HepG2 (cell line): Measurements from ENCODE around the gene PHF10. TPM values are rescaled to one million over a fixed set of nuclear protein-coding genes. Genes with fewer than 3 reads are reported as not detected.

Experiments used
- ARNT2 ChIP-seq: sonication (generic); formaldehyde crosslinking; IDR thresholded peaks from 2 replicates; pipeline ENCODE4 v1.8.0; 2022; ENCODE audit warnings: mild to moderate bottlenecking, low read depth, missing genetic modification reagents, moderate library complexity
- BRCA1 ChIP-seq: sonication (generic); formaldehyde crosslinking; IDR thresholded peaks from 2 replicates; pipeline ENCODE4 v1.4.0; 2020; ENCODE audit warnings: missing genetic modification reagents
- DMAP1 ChIP-seq: IDR thresholded peaks from 2 replicates; pipeline ENCODE4 v1.6.1; 2016
- E2F1 ChIP-seq: sonication (generic); formaldehyde crosslinking; IDR thresholded peaks from 2 replicates; pipeline ENCODE4 v1.5.0; 2020; ENCODE audit warnings: missing genetic modification reagents
- HNRNPUL1 ChIP-seq: fragments of 200-400 bp; formaldehyde crosslinking; IDR thresholded peaks from 2 replicates; pipeline ENCODE4 v1.6.1; 2017; ENCODE audit warnings: low read depth, mild to moderate bottlenecking, low read length, moderate library complexity
- HOXA9 ChIP-seq: sonication (generic); formaldehyde crosslinking; IDR thresholded peaks from 2 replicates; pipeline ENCODE4 v1.8.1; 2022; ENCODE audit warnings: missing genetic modification reagents, mild to moderate bottlenecking, moderate library complexity, borderline replicate concordance
- JDP2 ChIP-seq: sonication (generic); formaldehyde crosslinking; IDR thresholded peaks from 2 replicates; pipeline ENCODE4 v1.8.1; 2022; ENCODE audit warnings: missing genetic modification reagents, borderline replicate concordance
- KDM5B ChIP-seq: sonication (generic); formaldehyde crosslinking; IDR thresholded peaks from 2 replicates; pipeline ENCODE4 v1.4.0; 2020; ENCODE audit warnings: missing genetic modification reagents, mild to moderate bottlenecking, borderline replicate concordance
- RXRA ChIP-seq: sonication (generic); formaldehyde crosslinking; IDR thresholded peaks from 2 replicates; pipeline ENCODE4 v1.5.1; 2020; ENCODE audit warnings: missing genetic modification reagents
- SMARCC2 ChIP-seq: fragments of 450-650 bp; IDR thresholded peaks from 2 replicates; pipeline ENCODE4 v1.6.1; 2017; ENCODE audit warnings: antibody characterized with exemption, mild to moderate bottlenecking
- TCF7L2 ChIP-seq: IDR thresholded peaks from 2 replicates; pipeline ENCODE4 v1.6.1; 2011; ENCODE audit warnings: mild to moderate bottlenecking, low read depth, low read length, moderate library complexity
- THAP11 ChIP-seq: IDR thresholded peaks from 2 replicates; pipeline ENCODE4 v1.6.1; 2016; ENCODE audit warnings: missing biosample characterization, missing genetic modification reagents
- TIGD3 ChIP-seq: sonication (generic); formaldehyde crosslinking; IDR thresholded peaks from 2 replicates; pipeline ENCODE4 v1.5.1; 2020; ENCODE audit warnings: mild to moderate bottlenecking, missing genetic modification reagents, borderline replicate concordance
- ZFP36L2 ChIP-seq: sonication (generic); formaldehyde crosslinking; IDR thresholded peaks from 2 replicates; pipeline ENCODE4 v1.4.0; 2020; ENCODE audit warnings: missing genetic modification reagents
- ZMYM3 ChIP-seq: sonication (generic); formaldehyde crosslinking; IDR thresholded peaks from 2 replicates; pipeline ENCODE4 v1.5.1; 2020; ENCODE audit warnings: mild to moderate bottlenecking, missing genetic modification reagents
- ZNF12 ChIP-seq: sonication (generic); formaldehyde crosslinking; IDR thresholded peaks from 2 replicates; pipeline ENCODE4 v1.5.0; 2020; ENCODE audit warnings: missing genetic modification reagents
- ZNF317 ChIP-seq: sonication (generic); formaldehyde crosslinking; IDR thresholded peaks from 2 replicates; pipeline ENCODE4 v1.5.0; 2020; ENCODE audit warnings: mild to moderate bottlenecking, missing genetic modification reagents
- ZNF747 ChIP-seq: sonication (generic); formaldehyde crosslinking; IDR thresholded peaks from 2 replicates; pipeline ENCODE4 v1.8.1; 2023; ENCODE audit warnings: missing genetic modification reagents, mild to moderate bottlenecking, borderline replicate concordance
- ZSCAN31 ChIP-seq: sonication (generic); formaldehyde crosslinking; IDR thresholded peaks from 2 replicates; pipeline ENCODE4 v1.5.0; 2020; ENCODE audit warnings: low read depth, mild to moderate bottlenecking, missing genetic modification reagents
- polyA plus RNA-seq, 8 experiments: library from polyadenylated mRNA; depleted of rRNA in 3 of 8; stranded (reverse) in 7 of 8; unstranded in 1 of 8; fragments of >200 nt; fragmentation: Illumina TruSeq in 4 of 8; extraction: Trizol in 4 of 8; gene quantifications; 2 replicates each; pipeline versions ENCODE4 v1.2.1 to v1.2.3, GENCODE V29; 2011 to 2016; ENCODE audit warnings: low read depth in 4 of 8, missing spikeins in 1 of 8, mixed read lengths in 1 of 8; ENCODE audit not compliant: insufficient read depth in 1 of 8
- total RNA-seq, 5 experiments: library from RNA; depleted of rRNA; stranded (reverse); fragments of >200 nt; fragmentation: Illumina TruSeq; extraction: Trizol; gene quantifications; 2 replicates each; pipeline ENCODE4 v1.2.3, GENCODE V29; 2016; ENCODE audit warnings: low read depth in 1 of 5
- TF ChIP-seq, protein P1 (sequence below): sonication (generic); formaldehyde crosslinking; IDR thresholded peaks from 2 replicates; pipeline ENCODE4 v1.5.0; 2020; ENCODE audit warnings: missing genetic modification reagents, mild to moderate bottlenecking, borderline replicate concordance
- TF ChIP-seq, protein P2 (sequence below): sonication (generic); formaldehyde crosslinking; IDR thresholded peaks from 2 replicates; pipeline ENCODE4 v1.4.0; 2020; ENCODE audit warnings: missing genetic modification reagents
- TF ChIP-seq, protein P3 (sequence below): sonication (generic); formaldehyde crosslinking; IDR thresholded peaks from 2 replicates; pipeline ENCODE4 v1.4.0; 2020; ENCODE audit warnings: missing genetic modification reagents
- TF ChIP-seq, protein P4 (sequence below): sonication (generic); formaldehyde crosslinking; conservative IDR thresholded peaks from 2 replicates; pipeline ENCODE4 v1.4.0; 2020; ENCODE audit warnings: missing genetic modification reagents

Gene PHF10
- total and polyA plus RNA-seq, 2 of the 13 experiments (the other 11 are each of a cell fraction or from before 2014, with no cell fraction given) = 42.1 to 84.1 TPM

GRCh38 chr6:169723200-169723909 is 945 bp downstream of the PHF10 start (continued):
- TF ChIP-seq, protein P1, sequence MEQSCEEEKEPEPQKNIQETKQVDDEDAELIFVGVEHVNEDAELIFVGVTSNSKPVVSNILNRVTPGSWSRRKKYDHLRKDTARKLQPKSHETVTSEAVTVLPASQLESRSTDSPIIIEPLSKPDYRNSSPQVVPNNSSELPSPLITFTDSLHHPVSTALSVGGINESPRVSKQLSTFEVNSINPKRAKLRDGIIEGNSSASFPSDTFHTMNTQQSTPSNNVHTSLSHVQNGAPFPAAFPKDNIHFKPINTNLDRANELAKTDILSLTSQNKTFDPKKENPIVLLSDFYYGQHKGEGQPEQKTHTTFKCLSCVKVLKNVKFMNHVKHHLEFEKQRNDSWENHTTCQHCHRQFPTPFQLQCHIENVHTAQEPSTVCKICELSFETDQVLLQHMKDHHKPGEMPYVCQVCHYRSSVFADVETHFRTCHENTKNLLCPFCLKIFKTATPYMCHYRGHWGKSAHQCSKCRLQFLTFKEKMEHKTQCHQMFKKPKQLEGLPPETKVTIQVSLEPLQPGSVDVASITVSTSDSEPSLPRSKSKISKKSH (CRISPR knock-in tag) = no peak
- TF ChIP-seq BRCA1 (CRISPR knock-in tag) = no peak
- TF ChIP-seq ZNF317 (CRISPR knock-in tag) = 0 out of 2 replicates have a peak, but pooled peaks have one; percentile 43
- TF ChIP-seq, protein P2, sequence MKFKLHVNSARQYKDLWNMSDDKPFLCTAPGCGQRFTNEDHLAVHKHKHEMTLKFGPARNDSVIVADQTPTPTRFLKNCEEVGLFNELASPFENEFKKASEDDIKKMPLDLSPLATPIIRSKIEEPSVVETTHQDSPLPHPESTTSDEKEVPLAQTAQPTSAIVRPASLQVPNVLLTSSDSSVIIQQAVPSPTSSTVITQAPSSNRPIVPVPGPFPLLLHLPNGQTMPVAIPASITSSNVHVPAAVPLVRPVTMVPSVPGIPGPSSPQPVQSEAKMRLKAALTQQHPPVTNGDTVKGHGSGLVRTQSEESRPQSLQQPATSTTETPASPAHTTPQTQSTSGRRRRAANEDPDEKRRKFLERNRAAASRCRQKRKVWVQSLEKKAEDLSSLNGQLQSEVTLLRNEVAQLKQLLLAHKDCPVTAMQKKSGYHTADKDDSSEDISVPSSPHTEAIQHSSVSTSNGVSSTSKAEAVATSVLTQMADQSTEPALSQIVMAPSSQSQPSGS (CRISPR knock-in tag) = no peak
- no peak for TF ChIP-seq ZFP36L2 (CRISPR knock-in tag)
- TF ChIP-seq ZNF747 = no peak; the same call in 1 of the 2 replicates
- TF ChIP-seq, protein P3, sequence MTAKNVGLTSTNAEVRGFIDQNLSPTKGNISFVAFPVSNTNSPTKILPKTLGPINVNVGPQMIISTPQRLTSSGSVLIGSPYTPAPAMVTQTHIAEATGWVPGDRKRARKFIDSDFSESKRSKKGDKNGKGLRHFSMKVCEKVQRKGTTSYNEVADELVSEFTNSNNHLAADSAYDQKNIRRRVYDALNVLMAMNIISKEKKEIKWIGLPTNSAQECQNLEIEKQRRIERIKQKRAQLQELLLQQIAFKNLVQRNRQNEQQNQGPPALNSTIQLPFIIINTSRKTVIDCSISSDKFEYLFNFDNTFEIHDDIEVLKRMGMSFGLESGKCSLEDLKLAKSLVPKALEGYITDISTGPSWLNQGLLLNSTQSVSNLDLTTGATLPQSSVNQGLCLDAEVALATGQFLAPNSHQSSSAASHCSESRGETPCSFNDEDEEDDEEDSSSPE (CRISPR knock-in tag) = no peak
- TF ChIP-seq ARNT2 (CRISPR knock-in tag) = no peak; the same call in 1 of the 2 replicates
- no peak for TF ChIP-seq DMAP1 (CRISPR knock-in tag)
- TF ChIP-seq, protein P4, sequence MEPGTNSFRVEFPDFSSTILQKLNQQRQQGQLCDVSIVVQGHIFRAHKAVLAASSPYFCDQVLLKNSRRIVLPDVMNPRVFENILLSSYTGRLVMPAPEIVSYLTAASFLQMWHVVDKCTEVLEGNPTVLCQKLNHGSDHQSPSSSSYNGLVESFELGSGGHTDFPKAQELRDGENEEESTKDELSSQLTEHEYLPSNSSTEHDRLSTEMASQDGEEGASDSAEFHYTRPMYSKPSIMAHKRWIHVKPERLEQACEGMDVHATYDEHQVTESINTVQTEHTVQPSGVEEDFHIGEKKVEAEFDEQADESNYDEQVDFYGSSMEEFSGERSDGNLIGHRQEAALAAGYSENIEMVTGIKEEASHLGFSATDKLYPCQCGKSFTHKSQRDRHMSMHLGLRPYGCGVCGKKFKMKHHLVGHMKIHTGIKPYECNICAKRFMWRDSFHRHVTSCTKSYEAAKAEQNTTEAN (CRISPR knock-in tag) = no peak
- TF ChIP-seq RXRA (CRISPR knock-in tag) = no peak
- TF ChIP-seq HOXA9 (CRISPR knock-in tag) = no peak
- no peak for TF ChIP-seq SMARCC2
- no peak for TF ChIP-seq JDP2 (CRISPR knock-in tag)
- no peak for TF ChIP-seq TIGD3
- TF ChIP-seq HNRNPUL1 = no peak
- no peak for TF ChIP-seq ZMYM3 (CRISPR knock-in tag)
- no peak for TF ChIP-seq TCF7L2
- 0 out of 2 replicates have a peak, but pooled peaks have one; percentile 2 for TF ChIP-seq KDM5B (CRISPR knock-in tag)
- TF ChIP-seq THAP11 = no peak
- TF ChIP-seq E2F1 (CRISPR knock-in tag) = peak; percentile 58; the same call in 1 of the 2 replicates
- no peak for TF ChIP-seq ZNF12
- no peak for TF ChIP-seq ZSCAN31
